GM18505 (cell line): ENCODE data around the gene PDCD1LG2.

ENCODE experiments used
- ATAC-seq: cut with Tn5 transposase; IDR thresholded peaks from one replicate; pipeline ENCODE4 v1.9.1; 2021; ENCODE audit not compliant: unreplicated experiment
- POLR2A ChIP-seq: IDR thresholded peaks from 4 replicates; pipeline ENCODE4 v1.6.1; 2011; ENCODE audit warnings: borderline replicate concordance; ENCODE audit not compliant: insufficient read depth, insufficient read length; ENCODE audit errors: extremely low read depth

PDCD1LG2 gene

GRCh38 chr9:5531101-5531882 is 21.0 kb downstream of the PDCD1LG2 start:
- no peak for TF ChIP-seq POLR2A
- ATAC-seq = no peak

- no peak for ATAC-seq
- TF ChIP-seq POLR2A = no peak
Measured at GRCh38 chr9:5532306-5532705, 22.0 kb downstream of the PDCD1LG2 start.

GRCh38 chr9:5532790-5533189 is 22.5 kb downstream of the PDCD1LG2 start:
- no peak for TF ChIP-seq POLR2A
- ATAC-seq = no peak

- ATAC-seq = no peak
- TF ChIP-seq POLR2A = no peak
Measured at GRCh38 chr9:5536684-5537083, 26.4 kb downstream of the PDCD1LG2 start.

- TF ChIP-seq POLR2A = no peak
Measured at GRCh38 chr9:5543875-5544702, 33.8 kb downstream of the PDCD1LG2 start.

GRCh38 chr9:5549658-5550650 is 39.6 kb downstream of the PDCD1LG2 start:
- no peak for ATAC-seq
- TF ChIP-seq POLR2A = no peak

More at GRCh38 chr9:5543875-5544702, 33.8 kb downstream of the PDCD1LG2 start:
- no peak for ATAC-seq

GRCh38 chr9:5551368-5552150 is 41.2 kb downstream of the PDCD1LG2 start:
- no peak for TF ChIP-seq POLR2A
- no peak for ATAC-seq

GRCh38 chr9:5552301-5552700 is 42.0 kb downstream of the PDCD1LG2 start:
- no peak for ATAC-seq

GRCh38 chr9:5553211-5553610 is 42.9 kb downstream of the PDCD1LG2 start:
- no peak for ATAC-seq
- TF ChIP-seq POLR2A = no peak

More at GRCh38 chr9:5552301-5552700, 42.0 kb downstream of the PDCD1LG2 start:
- no peak for TF ChIP-seq POLR2A

- no peak for TF ChIP-seq POLR2A
- peak; percentile 72 for ATAC-seq
Measured at GRCh38 chr9:5554254-5554653, 43.9 kb downstream of the PDCD1LG2 start.

- no peak for ATAC-seq
- TF ChIP-seq POLR2A = no peak
Measured at GRCh38 chr9:5556101-5556705, 45.9 kb downstream of the PDCD1LG2 start.

GRCh38 chr9:5557606-5558587 is 47.6 kb downstream of the PDCD1LG2 start:
- ATAC-seq = peak; percentile 57
- peak; percentile 25 for TF ChIP-seq POLR2A
